SIG-M5 treated with dmso at 0.1 percent for 504 hours (cell line): ENCODE results near the gene MRPL11.

Source experiments
- DNase-seq: peaks from one replicate; lab custom pipeline; 2025; ENCODE audit not compliant: unreplicated experiment; lab: John Stamatoyannopoulos, UW

Gene MRPL11

GRCh38 chr11:66438504-66439466 is at the start of gene MRPL11:
MRPL11 (minus strand) TSS chr11:66438848; CDS start chr11:66438754, 94 bp downstream.
- peak; percentile 95 for DNase-seq

- no peak for DNase-seq
Measured at GRCh38 chr11:66484806-66485380, 46.2 kb upstream of the MRPL11 start.

- peak; percentile 96 for DNase-seq
Measured at GRCh38 chr11:66480117-66480938, 41.7 kb upstream of the MRPL11 start, which contains the start of gene DPP3. DPP3 (plus strand) TSS chr11:66480434; CDS start chr11:66482201, 1,767 bp downstream.

GRCh38 chr11:66479394-66480116 is 40.9 kb upstream of the MRPL11 start:
- peak; percentile 51 for DNase-seq

GRCh38 chr11:66478729-66479393 is 40.2 kb upstream of the MRPL11 start:
- no peak for DNase-seq

- DNase-seq = no peak
Measured at GRCh38 chr11:66477263-66478201, 38.9 kb upstream of the MRPL11 start.

- DNase-seq = no peak
Measured at GRCh38 chr11:66476841-66477251, 38.2 kb upstream of the MRPL11 start.

- DNase-seq = no peak
Measured at GRCh38 chr11:66476173-66476840, 37.7 kb upstream of the MRPL11 start.

- DNase-seq = no peak
Measured at GRCh38 chr11:66475349-66476172, 36.9 kb upstream of the MRPL11 start.

GRCh38 chr11:66473608-66474515 is 35.2 kb upstream of the MRPL11 start:
- no peak for DNase-seq

GRCh38 chr11:66473167-66473566 is 34.5 kb upstream of the MRPL11 start:
- no peak for DNase-seq

GRCh38 chr11:66472054-66472453 is 33.4 kb upstream of the MRPL11 start:
- DNase-seq = no peak

GRCh38 chr11:66471142-66471541 is 32.5 kb upstream of the MRPL11 start:
- no peak for DNase-seq

- no peak for DNase-seq
Measured at GRCh38 chr11:66470015-66470414, 31.4 kb upstream of the MRPL11 start.

GRCh38 chr11:66469441-66469840 is 30.8 kb upstream of the MRPL11 start:
- DNase-seq = no peak

GRCh38 chr11:66468691-66469090 is 30.0 kb upstream of the MRPL11 start:
- DNase-seq = no peak

GRCh38 chr11:66467756-66468155 is 29.1 kb upstream of the MRPL11 start:
- DNase-seq = peak; percentile 77
